Endothelial cell of umbilical vein (primary cell): Measurements from ENCODE around the gene CYFIP2. TPM values are rescaled to one million over a fixed set of nuclear protein-coding genes. Genes with fewer than 3 reads are reported as not detected.

Experiments
- BruUV-seq: library from RNA; stranded (reverse); fragments of 400-500 nt; replicated peaks from 2 replicates; lab custom pipeline; 2021; lab: Mats Ljungman, UMichigan
- CTCF ChIA-PET: fragments of 300-600, 350-600 bp; sonication (Branson Sonifier 250); formaldehyde crosslinking; loops from one replicate; lab custom pipeline; 2021; ENCODE audit warnings: antibody characterized with exemption, inconsistent platforms; lab: Charles Lee
- POLR2A ChIA-PET: fragments of 300-600, 350-600 bp; sonication (Branson Sonifier 250); formaldehyde crosslinking; loops from one replicate; lab custom pipeline; 2021; ENCODE audit warnings: antibody characterized with exemption, inconsistent platforms; lab: Charles Lee
- DNase-seq: peaks from one replicate; pipeline ENCODE4 v3.0.0-alpha.2; 2011; ENCODE audit warnings: low read depth, low spot score
- FAIRE-seq: peaks from 2 replicates; lab custom pipeline; 2011; peaks lifted over from hg19 to GRCh38; lab: Jason Lieb, UNC
- H2AFZ ChIP-seq: 2 replicates; pipeline ENCODE4 v1.6.0; 2012; ENCODE audit warnings: low read depth, low read length, control low read depth, inconsistent platforms
- H3K27ac ChIP-seq: 2 replicates; pipeline ENCODE4 v1.5.1; 2011; ENCODE audit warnings: low read depth, mild to moderate bottlenecking, control low read depth, low read length, moderate library complexity; ENCODE audit not compliant: insufficient read depth
- H3K27me3 ChIP-seq, 2 experiments: 2 replicates each; pipeline versions ENCODE4 v1.6.0 to v1.6.1; 2011; ENCODE audit warnings: low read length in 2 of 2, mixed read lengths in 1 of 2; ENCODE audit not compliant: control insufficient read depth in 2 of 2, insufficient read depth in 2 of 2
- H3K36me3 ChIP-seq, 2 experiments: 2 replicates in 1 of 2; 3 replicates in 1 of 2; pipeline ENCODE4 v1.5.1; 2011; ENCODE audit warnings: low read length in 2 of 2, mild to moderate bottlenecking in 1 of 2, moderate library complexity in 1 of 2; ENCODE audit not compliant: control insufficient read depth in 2 of 2, insufficient read depth in 2 of 2; ENCODE audit errors: extremely low read depth in 1 of 2
- H3K4me1 ChIP-seq: 3 replicates; pipeline ENCODE4 v1.5.1; 2011; ENCODE audit warnings: mild to moderate bottlenecking, low read length; ENCODE audit not compliant: control insufficient read depth, insufficient read depth; ENCODE audit errors: extremely low read depth
- H3K4me2 ChIP-seq: 2 replicates; pipeline ENCODE4 v1.6.1; 2011; ENCODE audit warnings: low read length, control low read depth, mixed read lengths; ENCODE audit not compliant: insufficient read depth
- H3K4me3 ChIP-seq, 3 experiments: fragments of 200-600 bp in 1 of 3; sonication (generic), shearing (Covaris generic) in 1 of 3; replicated peaks in 1 of 3; 2 replicates each; pipeline ENCODE4 v1.5.1; 2011 to 2016; ENCODE audit warnings: control low read depth in 3 of 3, low read length in 3 of 3, mild to moderate bottlenecking in 2 of 3, inconsistent platforms in 1 of 3, low read depth in 1 of 3, moderate library complexity in 1 of 3; ENCODE audit not compliant: insufficient read depth in 1 of 3
- H3K79me2 ChIP-seq: 2 replicates; pipeline ENCODE4 v1.6.0; 2012; ENCODE audit warnings: low read length, inconsistent platforms; ENCODE audit not compliant: control insufficient read depth, insufficient read depth
- H3K9ac ChIP-seq: replicated peaks from 2 replicates; pipeline ENCODE3; 2011; ENCODE audit warnings: low read length, control low read depth; ENCODE audit not compliant: insufficient read depth; ENCODE audit errors: extremely low read depth
- H3K9me1 ChIP-seq: replicated peaks from 3 replicates; pipeline ENCODE4 v1.6.0; 2011; ENCODE audit warnings: mild to moderate bottlenecking, low read length; ENCODE audit not compliant: control insufficient read depth, insufficient read depth; ENCODE audit errors: extremely low read depth
- H3K9me3 ChIP-seq: replicated peaks from 2 replicates; pipeline ENCODE4 v1.5.1; 2012; ENCODE audit warnings: low read length, inconsistent platforms; ENCODE audit not compliant: control insufficient read depth, insufficient read depth
- H4K20me1 ChIP-seq: replicated peaks from 2 replicates; pipeline ENCODE3; 2011; ENCODE audit warnings: mild to moderate bottlenecking, low read length; ENCODE audit not compliant: control insufficient read depth, insufficient read depth; ENCODE audit errors: extremely low read depth
- EZH2 ChIP-seq: IDR thresholded peaks from 2 replicates; pipeline ENCODE4 v1.6.1; 2012; ENCODE audit warnings: borderline replicate concordance, low read depth, mild to moderate bottlenecking, moderate library complexity, low read length, inconsistent platforms; ENCODE audit not compliant: severe bottlenecking
- FOS ChIP-seq: IDR thresholded peaks from 2 replicates; pipeline ENCODE4 v1.6.1; 2011; ENCODE audit warnings: mild to moderate bottlenecking, low read length, moderate library complexity, borderline replicate concordance; ENCODE audit not compliant: insufficient read depth
- GATA2 ChIP-seq: IDR thresholded peaks from 2 replicates; pipeline ENCODE4 v1.7.0; 2011; ENCODE audit warnings: low read depth, mild to moderate bottlenecking, moderate library complexity, mixed read lengths, low read length; ENCODE audit not compliant: insufficient read length, insufficient read depth
- JUN ChIP-seq: IDR thresholded peaks from 2 replicates; pipeline ENCODE4 v1.6.1; 2011; ENCODE audit warnings: borderline replicate concordance, low read depth; ENCODE audit not compliant: insufficient read length, insufficient read depth
- MAX ChIP-seq: IDR thresholded peaks from 2 replicates; pipeline ENCODE4 v1.6.1; 2011; ENCODE audit not compliant: insufficient read depth, insufficient read length
- MYC ChIP-seq: IDR thresholded peaks from one replicate; pipeline ENCODE4 v1.6.1; 2011; ENCODE audit warnings: mild to moderate bottlenecking, low read depth, low read length
- POLR2A ChIP-seq: IDR thresholded peaks from 2 replicates; pipeline ENCODE4 v1.6.1; 2012; ENCODE audit warnings: low read depth, mild to moderate bottlenecking, control low read depth, low read length
- POLR2AphosphoS5 ChIP-seq: IDR thresholded peaks from 2 replicates; pipeline ENCODE4 v1.6.1; 2012; ENCODE audit warnings: low read depth, mild to moderate bottlenecking, control low read depth, low read length, moderate library complexity; ENCODE audit not compliant: insufficient read depth
- dilution Hi-C: fragments of 300-500 bp; cut with MboI; formaldehyde crosslinking; loops from one replicate; pipeline ENCODE4 v1.15.0; 2019; ENCODE audit warnings: low sequenced_read_pairs; ENCODE audit not compliant: extremely low pct_ligation_motif_present
- intact Hi-C: fragments of 100-400 bp; cut with micrococcal nuclease; formaldehyde crosslinking; loops from one replicate; pipeline ENCODE4 v1.10.0; 2022
- polyA plus RNA-seq, 4 experiments: library from polyadenylated mRNA; depleted of rRNA in 3 of 4; stranded (reverse) in 3 of 4; unstranded in 1 of 4; fragments of >200 nt; gene quantifications; 2 replicates each; pipeline versions ENCODE4 v1.2.1 to v1.2.3, GENCODE V29; 2011 to 2012; ENCODE audit warnings: missing spikeins in 1 of 4
- total RNA-seq: library from RNA; stranded (reverse); gene quantifications from 2 replicates; pipeline ENCODE4 v1.2.3, GENCODE V29; 2021

CYFIP2 gene
- total and polyA plus RNA-seq, 2 donors (not counting 3 experiments of a cell fraction or from before 2014, with no cell fraction given) = 9.2 to 22.4 TPM

- H3K4me1 ChIP-seq = peaks cover 57% of the 10 kb centered on the region
- FAIRE-seq (peak; percentile 95), DNase-seq (peak; percentile 91)
- no peaks in the 10 kb centered on the region for H3K27me3 ChIP-seq
- peak overlapping the region; percentile 88 for H3K27ac ChIP-seq
- H4K20me1 ChIP-seq = no peaks in the 10 kb centered on the region
- BruUV-seq = no TSS peak
- H3K4me3 ChIP-seq = no peak overlapping the region
- ChIA-PET POLR2A (interaction anchor here (0.5 kb wide), 1 partner anchor 55 kb away, joined by 3 read pairs; no protein-coding TSS in a partner anchor), CTCF (interaction anchor here (1.3 to 1.7 kb wide), 5 partner anchors 18 to 358 kb away, joined by 3 to 6 read pairs (median 5); partner anchors contain the start of gene LSM11)
- H3K79me2 ChIP-seq = no peaks in the 10 kb centered on the region
- H3K36me3 ChIP-seq = no peaks in the 10 kb centered on the region
- peak overlapping the region; percentile 65 for H3K4me2 ChIP-seq
- H3K9me3 ChIP-seq = no peaks in the 10 kb centered on the region
- TF ChIP-seq JUN (peak; percentile 35), POLR2AphosphoS5 (no peak), FOS (peak; percentile 34), EZH2 (no peak), POLR2A (no peak), MAX (peak; percentile 48), MYC (peak; percentile 11), GATA2 (peak; percentile 96)
- intact Hi-C loops (loop anchor here (1.0 to 2.0 kb wide), 5 partner anchors 18 to 474 kb away; partner anchors contain the start of genes CLINT1 and LSM11), dilution Hi-C loops (no loop called here)
- no peaks in the 10 kb centered on the region for H3K9me1 ChIP-seq
- H3K9ac ChIP-seq = peak overlapping the region; percentile 70
- H2AFZ ChIP-seq = no peak overlapping the region
Measured at GRCh38 chr5:157384971-157385709, 119.2 kb downstream of the CYFIP2 start.
